RKO (cell line): ENCODE results near the gene ST6GALNAC5.
A peak's percentile ranks its signal among the peaks of the same experiment; 100 is the strongest.
"Not testable (repeated sequence)": the region's sequence is repeated elsewhere in the genome, so short reads cannot be mapped to it uniquely, and the experiment has no call there.

Source experiments
- DNase-seq: peaks from one replicate; pipeline ENCODE4 v3.0.0-alpha.2; 2016; ENCODE audit warnings: low spot score

The ST6GALNAC5 gene

GRCh38 chr1:76868154-76868882 is 1.0 kb downstream of the ST6GALNAC5 start:
- no peak for DNase-seq

GRCh38 chr1:76868916-76869315 is 1.6 kb downstream of the ST6GALNAC5 start:
- no peak for DNase-seq

GRCh38 chr1:76870037-76870436 is 2.8 kb downstream of the ST6GALNAC5 start:
- no peak for DNase-seq

- no peak for DNase-seq
Measured at GRCh38 chr1:76871355-76871974, 4.2 kb downstream of the ST6GALNAC5 start.

- DNase-seq, result no peak
Measured at GRCh38 chr1:76872944-76873343, 5.7 kb downstream of the ST6GALNAC5 start.

- no peak for DNase-seq
Measured at GRCh38 chr1:76876655-76877395, 9.5 kb downstream of the ST6GALNAC5 start.

GRCh38 chr1:76879014-76879413 is 11.7 kb downstream of the ST6GALNAC5 start:
- not testable (repeated sequence) for DNase-seq

GRCh38 chr1:76881762-76882161 is 14.5 kb downstream of the ST6GALNAC5 start:
- no peak for DNase-seq

GRCh38 chr1:76891931-76892622 is 24.8 kb downstream of the ST6GALNAC5 start:
- DNase-seq, result no peak

GRCh38 chr1:76892675-76893074 is 25.4 kb downstream of the ST6GALNAC5 start:
- no peak for DNase-seq

- peak; percentile 75 for DNase-seq
Measured at GRCh38 chr1:76901158-76901767, 34.0 kb downstream of the ST6GALNAC5 start.

- no peak for DNase-seq
Measured at GRCh38 chr1:76905876-76906595, 38.8 kb downstream of the ST6GALNAC5 start.

GRCh38 chr1:76909311-76909710 is 42.0 kb downstream of the ST6GALNAC5 start:
- no peak for DNase-seq

- no peak for DNase-seq
Measured at GRCh38 chr1:76919085-76919484, 51.8 kb downstream of the ST6GALNAC5 start.

GRCh38 chr1:76921590-76921989 is 54.3 kb downstream of the ST6GALNAC5 start:
- no peak for DNase-seq

- no peak for DNase-seq
Measured at GRCh38 chr1:76925825-76926224, 58.5 kb downstream of the ST6GALNAC5 start.

GRCh38 chr1:76928522-76928921 is 61.2 kb downstream of the ST6GALNAC5 start:
- no peak for DNase-seq

- DNase-seq, result no peak
Measured at GRCh38 chr1:76929136-76929535, 61.9 kb downstream of the ST6GALNAC5 start.

GRCh38 chr1:76933847-76934815 is 66.9 kb downstream of the ST6GALNAC5 start:
- DNase-seq, result no peak

- DNase-seq, result no peak
Measured at GRCh38 chr1:76938304-76938703, 71.0 kb downstream of the ST6GALNAC5 start.
